ENCODE results near the gene FAM221A. TPM values are rescaled to one million over a fixed set of nuclear protein-coding genes. Genes with fewer than 3 reads are reported as not detected.

FAM221A gene
- total RNA-seq, result 10 to 100 TPM in 2 of 4 donors, 1 to 10 TPM in 2; 3.2 to 12.1 (median 7.5) TPM

GRCh38 chr7:23679898-23680413 lies at the start of gene FAM221A:
TSS of gene FAM221A (plus strand) at chr7:23680199. CDS start at chr7:23680219, 20 bp downstream.
- Histone ChIP-seq H3K4me1 (peaks cover 0 to 22% (median 0%) of the 10 kb centered on the region in 3 donors), H3K4me3 (peak within 1 kb of the TSS; percentile 93 to 98), H3K36me3 (no peaks in the 10 kb centered on the region), H3K27me3 (no peaks in the 10 kb centered on the region), H3K9me3 (no peaks in the 10 kb centered on the region), H3K27ac (peak within 1 kb of the TSS; percentile 88 to 95 (median 92))
- ATAC-seq, result peak; percentile 98
- WGBS, 2 donors (ENCODE audit: low coverage in 1 of 2), result 0% methylated on average over 3 of the region's 53 CpGs; no CpG with 5 or more reads in 1 of the 2 donors
- TF ChIP-seq POLR2AphosphoS5 (IDR thresholded peaks at IDR 0.05) (peak; percentile 60), EP300 (IDR thresholded peaks at IDR 0.05) (no peak), CTCF (IDR thresholded peaks at IDR 0.05) (peak; percentile 77 to 88 (median 82)), POLR2A (IDR thresholded peaks at IDR 0.05) (peak; percentile 24 to 40)

GRCh38 chr7:23633417-23633816 lies 46.6 kb upstream of the FAM221A start:
- Histone ChIP-seq H3K36me3 (peaks cover 0 to 7% of the 10 kb centered on the region in 2 donors), H3K4me1 (peaks cover 0 to 3% (median 0%) of the 10 kb centered on the region in 3 donors), H3K4me3 (no peak overlapping the region), H3K27ac (no peak overlapping the region), H3K9me3 (no peaks in the 10 kb centered on the region), H3K27me3 (no peaks in the 10 kb centered on the region)
- ATAC-seq, result no peak
- no peak for TF ChIP-seq EP300 (IDR thresholded peaks at IDR 0.05)
- no peak for TF ChIP-seq POLR2AphosphoS5 (IDR thresholded peaks at IDR 0.05)
- no peak for TF ChIP-seq CTCF (IDR thresholded peaks at IDR 0.05)
- TF ChIP-seq POLR2A (IDR thresholded peaks at IDR 0.05), result no peak
- 91 to 98% methylated on average over 4 of the region's 7 CpGs for WGBS, 2 donors (ENCODE audit: low coverage in 1 of 2)

GRCh38 chr7:23645822-23646221 lies 34.2 kb upstream of the FAM221A start:
- Histone ChIP-seq H3K36me3 (peaks cover 0 to 4% of the 10 kb centered on the region in 2 donors), H3K9me3 (no peaks in the 10 kb centered on the region), H3K27ac (no peak overlapping the region), H3K4me1 (no peaks in the 10 kb centered on the region), H3K4me3 (no peak overlapping the region), H3K27me3 (no peaks in the 10 kb centered on the region)
- 90 to 92% methylated on average over 1 of the region's 1 CpG for WGBS, 2 donors (ENCODE audit: low coverage in 1 of 2)
- no peak for ATAC-seq
- TF ChIP-seq CTCF (IDR thresholded peaks at IDR 0.05) (no peak), POLR2A (IDR thresholded peaks at IDR 0.05) (no peak), EP300 (IDR thresholded peaks at IDR 0.05) (no peak), POLR2AphosphoS5 (IDR thresholded peaks at IDR 0.05) (no peak)

- WGBS, 2 donors (ENCODE audit: low coverage in 1 of 2), result 100% methylated on average over 1 of the region's 5 CpGs; no CpG with 5 or more reads in 1 of the 2 donors
- no peak for ATAC-seq
- Histone ChIP-seq H3K4me1 (no peaks in the 10 kb centered on the region), H3K4me3 (no peak overlapping the region), H3K27ac (no peak overlapping the region), H3K9me3 (peaks cover 0 to 32% (median 0%) of the 10 kb centered on the region in 3 donors), H3K27me3 (no peaks in the 10 kb centered on the region), H3K36me3 (no peaks in the 10 kb centered on the region)
- TF ChIP-seq POLR2A (IDR thresholded peaks at IDR 0.05), result no peak
- no peak for TF ChIP-seq CTCF (IDR thresholded peaks at IDR 0.05)
- TF ChIP-seq POLR2AphosphoS5 (IDR thresholded peaks at IDR 0.05), result no peak
- TF ChIP-seq EP300 (IDR thresholded peaks at IDR 0.05), result no peak
Measured at GRCh38 chr7:23653942-23654341, 26.1 kb upstream of the FAM221A start.

GRCh38 chr7:23654508-23654907 lies 25.5 kb upstream of the FAM221A start:
- no peaks in the 10 kb centered on the region for H3K27me3 ChIP-seq
- H3K9me3 ChIP-seq, result peaks cover 0 to 35% (median 0%) of the 10 kb centered on the region in 3 donors
- TF ChIP-seq EP300 (IDR thresholded peaks at IDR 0.05), result no peak
- peak in 2 of 4 experiments; percentile 35 to 39 for TF ChIP-seq CTCF (IDR thresholded peaks at IDR 0.05)
- H3K27ac ChIP-seq, result no peak overlapping the region
- WGBS, 2 donors (ENCODE audit: low coverage in 1 of 2), result 0% methylated on average over 1 of the region's 1 CpG
- H3K36me3 ChIP-seq, result no peaks in the 10 kb centered on the region
- no peak overlapping the region for H3K4me3 ChIP-seq
- no peak for ATAC-seq
- H3K4me1 ChIP-seq, result no peaks in the 10 kb centered on the region
